NCI-H187 treated with DMSO at 0.1 percent for 48 hours (cell line): ENCODE data around the gene SMYD3.

ENCODE experiments used
- DNase-seq: peaks from one replicate; lab custom pipeline; 2025; lab: John Stamatoyannopoulos, UW

The SMYD3 gene

DNA sequence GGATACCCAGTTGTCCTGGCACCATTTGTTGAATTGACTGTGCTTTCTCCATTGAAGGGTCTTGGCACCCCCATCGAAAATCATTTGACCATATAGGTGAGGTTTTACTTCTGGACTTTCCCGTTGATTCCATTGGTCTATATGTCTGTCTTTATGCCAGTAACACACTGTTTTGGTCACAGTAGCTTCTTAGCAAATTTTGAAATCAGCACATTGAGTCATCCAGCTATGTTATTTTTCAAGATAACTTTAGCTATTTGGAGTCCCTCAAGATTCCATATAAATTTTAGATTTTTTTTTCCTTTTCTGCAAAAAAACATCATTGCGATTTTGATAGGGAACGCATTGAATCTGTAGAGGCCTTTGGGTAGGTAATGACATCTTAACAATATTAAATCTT, 235.6 kb downstream of the SMYD3 start:
- DNase-seq: no peak

DNA sequence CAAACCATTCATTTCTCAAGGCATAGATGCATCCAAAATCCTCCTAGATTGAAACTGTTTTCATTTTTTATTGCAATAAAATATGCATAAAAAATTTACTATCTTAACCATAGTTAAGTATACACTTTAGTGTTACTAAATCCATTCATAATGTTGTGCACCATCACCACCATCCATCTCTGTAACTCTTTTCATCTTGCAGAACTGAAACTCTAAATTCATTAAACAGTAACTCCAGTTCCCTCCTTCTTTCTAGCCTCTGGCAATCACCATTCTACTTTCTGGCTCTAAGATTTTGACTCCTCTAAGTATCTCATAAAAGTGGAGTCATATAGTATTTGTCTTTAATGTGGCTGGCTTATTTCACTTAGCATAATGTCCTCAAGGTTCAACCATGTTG, 236.8 kb downstream of the SMYD3 start:
- no peak for DNase-seq

DNA sequence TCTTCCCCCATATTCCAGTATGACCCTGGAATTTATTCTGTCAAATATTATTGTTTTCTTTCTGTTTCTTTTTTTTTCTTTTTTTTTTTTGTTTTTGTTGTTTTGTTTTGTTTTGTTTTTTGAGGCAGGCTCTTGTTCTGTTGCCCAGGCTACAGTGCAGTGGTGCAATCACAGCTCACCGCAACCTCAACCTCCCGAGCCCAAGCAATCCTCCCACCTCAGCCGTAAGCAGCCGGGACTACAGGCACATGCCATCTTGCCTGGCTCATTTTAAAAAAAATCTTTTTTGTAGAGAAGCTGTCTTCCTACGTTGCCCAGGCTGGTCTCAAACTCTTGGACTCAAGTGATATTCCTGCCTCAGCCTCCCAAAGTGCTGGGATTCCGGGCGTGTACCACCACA, 237.6 kb downstream of the SMYD3 start:
- no peak for DNase-seq

DNA sequence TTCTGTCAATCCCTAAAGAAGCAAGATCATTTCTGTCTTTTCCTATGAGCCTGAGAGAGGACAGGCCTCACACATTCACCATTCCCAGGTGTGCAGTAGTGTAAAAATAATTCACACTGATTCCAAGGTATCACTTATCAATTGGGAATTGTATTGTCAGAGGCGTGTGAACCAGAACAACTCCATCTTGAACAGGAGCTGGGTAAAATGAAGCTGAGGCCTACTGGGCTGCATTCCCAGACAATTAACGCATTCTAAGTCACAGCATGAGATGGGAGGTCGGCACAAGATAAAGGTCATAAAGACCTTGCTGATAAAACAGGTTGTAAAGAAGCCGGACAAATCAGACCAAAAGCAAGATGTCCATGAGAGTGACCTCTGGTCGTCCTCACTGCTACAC, 239.2 kb downstream of the SMYD3 start:
- DNase-seq: no peak

DNA sequence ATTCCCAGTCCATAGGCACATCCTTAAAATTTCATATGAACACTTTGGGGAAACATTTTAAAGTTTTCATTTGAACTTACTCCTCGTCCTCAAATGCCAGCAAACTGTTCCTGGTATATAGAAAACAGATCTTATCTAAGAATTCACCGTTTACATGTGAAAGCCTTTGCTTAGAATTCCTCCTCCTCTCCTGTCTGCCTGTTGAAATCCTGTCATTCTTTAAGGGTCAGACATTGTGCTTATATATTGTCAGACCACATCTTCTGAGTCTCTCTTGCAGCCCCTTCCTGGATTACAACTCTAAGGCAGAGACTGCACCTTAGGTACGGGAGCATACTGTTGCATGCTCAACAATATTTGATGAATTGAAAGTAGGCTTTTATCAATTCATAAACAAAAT, 239.7 kb downstream of the SMYD3 start:
- no peak for DNase-seq

DNA sequence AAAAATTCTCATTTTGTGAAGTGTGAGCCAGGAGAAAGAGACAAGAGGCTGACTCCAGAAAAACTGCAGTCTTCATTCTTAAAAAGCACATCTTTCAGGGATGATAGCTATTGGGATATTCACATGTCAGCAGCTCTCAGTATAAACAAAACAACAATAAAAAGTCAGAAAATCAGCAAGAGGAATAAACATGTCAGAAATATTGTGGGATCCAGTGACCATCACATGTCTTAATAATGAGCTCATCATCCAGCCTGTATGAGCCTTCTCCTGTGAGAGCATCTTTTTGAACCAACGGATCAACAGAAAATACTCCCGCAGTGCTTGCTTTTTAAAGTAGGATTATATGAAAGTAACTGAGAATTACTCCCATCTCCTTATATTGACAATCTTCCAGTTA, 241.6 kb downstream of the SMYD3 start:
- no peak for DNase-seq

DNA sequence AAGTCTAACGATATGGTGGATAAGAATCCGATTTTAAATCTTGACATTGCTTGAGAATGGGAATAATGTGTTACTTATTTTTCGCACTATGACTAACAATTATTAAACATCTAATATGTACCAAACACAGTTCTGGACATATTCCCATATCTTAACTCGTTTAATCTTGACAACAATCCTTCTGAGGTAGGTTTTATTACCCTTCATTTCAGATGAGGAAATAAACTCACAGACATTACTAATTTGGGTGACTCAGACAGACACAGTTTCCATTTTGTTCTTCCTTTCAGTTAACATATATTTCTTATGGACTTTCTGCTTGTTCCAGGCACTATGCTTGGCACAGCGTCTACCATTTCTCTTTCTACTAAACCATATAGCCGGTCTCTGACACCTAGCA, 244.8 kb downstream of the SMYD3 start:
- no peak for DNase-seq

DNA sequence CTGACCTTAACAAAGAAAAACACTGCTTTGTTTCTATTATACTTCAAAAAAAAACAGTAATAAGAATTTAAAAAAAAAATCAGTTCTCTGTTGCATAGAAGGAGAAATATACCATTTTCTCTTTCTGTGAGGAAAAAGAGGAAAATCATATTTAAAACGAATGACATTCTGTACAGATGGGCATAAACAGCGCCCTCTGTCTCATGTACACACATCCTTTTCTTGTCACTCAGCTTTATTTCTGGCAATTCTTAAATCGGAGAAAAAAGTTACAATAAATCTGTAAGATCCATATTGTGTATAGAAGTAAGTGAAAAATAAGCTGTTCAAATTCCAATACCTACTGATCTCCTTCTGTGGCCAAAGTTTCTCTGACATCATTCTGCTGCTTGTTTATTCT, 245.4 kb downstream of the SMYD3 start:
- DNase-seq: no peak

DNA sequence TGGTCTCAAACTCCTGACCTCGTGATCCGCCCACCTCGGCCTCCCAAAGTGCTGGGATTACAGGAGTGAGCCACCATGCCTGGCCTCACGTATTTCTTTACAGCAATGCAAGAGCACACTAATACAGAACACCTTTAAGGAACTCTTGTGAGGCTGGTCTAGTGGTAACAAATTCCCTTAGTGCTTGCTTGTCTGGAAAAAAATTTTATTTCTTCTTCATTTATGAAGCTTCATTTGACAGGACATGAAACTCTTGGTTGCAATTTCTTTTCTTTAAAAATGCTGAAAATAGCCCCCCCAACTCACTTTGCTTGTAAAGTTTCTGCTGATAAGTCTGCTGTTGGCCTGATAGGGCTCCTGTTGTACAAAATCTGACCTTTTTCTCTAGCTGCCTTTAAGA, 248.8 kb downstream of the SMYD3 start:
- DNase-seq: no peak

DNA sequence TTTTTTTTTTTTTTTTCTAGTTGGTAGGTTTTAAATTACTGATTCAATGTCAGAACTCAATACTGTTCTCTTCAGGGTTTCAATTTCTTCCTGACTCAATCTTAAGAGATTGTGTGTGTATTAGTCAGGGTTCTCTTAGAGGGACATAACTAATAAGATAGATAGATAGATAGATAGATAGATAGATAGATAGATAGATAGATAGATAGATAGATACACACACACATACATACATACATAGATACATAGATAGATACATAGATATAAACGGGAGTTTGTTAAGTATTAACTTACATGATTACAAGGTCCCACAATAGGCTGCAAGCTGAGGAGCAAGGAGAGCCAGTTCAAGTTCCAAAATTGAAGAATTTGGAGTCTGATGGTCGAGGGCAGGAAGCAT, 251.3 kb downstream of the SMYD3 start:
- DNase-seq: no peak

DNA sequence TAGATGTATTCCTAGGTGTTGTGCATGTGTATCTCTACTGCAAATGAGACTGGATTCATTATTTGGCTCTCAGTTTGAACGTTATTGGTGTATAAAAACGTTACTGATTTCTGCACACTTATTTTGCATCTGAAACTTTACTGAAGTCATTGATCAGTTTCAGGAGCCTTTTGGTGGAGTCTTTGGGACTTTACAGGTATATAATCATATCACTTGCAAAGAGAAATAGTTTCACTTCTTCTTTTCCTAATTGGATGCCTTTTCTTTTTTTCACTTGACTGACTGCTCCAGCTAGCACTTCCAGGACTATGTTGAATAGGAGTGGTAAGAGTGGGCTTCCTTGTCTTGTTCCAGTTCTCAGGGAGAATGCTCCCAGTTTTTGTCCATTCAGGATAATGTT, 252.2 kb downstream of the SMYD3 start:
- no peak for DNase-seq

DNA sequence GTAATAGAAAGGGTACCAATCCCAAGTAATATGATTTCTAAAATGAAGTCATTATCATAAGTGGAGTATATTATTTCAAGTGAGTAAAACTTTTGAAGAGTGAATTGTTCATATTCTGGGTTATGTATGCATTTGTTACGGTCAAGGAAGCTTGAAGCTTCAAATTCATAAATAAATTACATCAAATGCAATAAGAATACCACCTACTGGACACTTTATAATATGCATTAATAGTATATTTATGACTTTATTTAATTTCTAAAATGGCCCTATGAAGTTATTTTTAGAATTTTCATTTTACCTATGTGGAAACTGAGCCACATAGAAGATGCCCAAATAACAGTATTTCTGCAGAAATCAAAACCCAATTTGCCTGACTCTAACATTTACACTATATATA, 260.6 kb downstream of the SMYD3 start:
- DNase-seq: no peak

DNA sequence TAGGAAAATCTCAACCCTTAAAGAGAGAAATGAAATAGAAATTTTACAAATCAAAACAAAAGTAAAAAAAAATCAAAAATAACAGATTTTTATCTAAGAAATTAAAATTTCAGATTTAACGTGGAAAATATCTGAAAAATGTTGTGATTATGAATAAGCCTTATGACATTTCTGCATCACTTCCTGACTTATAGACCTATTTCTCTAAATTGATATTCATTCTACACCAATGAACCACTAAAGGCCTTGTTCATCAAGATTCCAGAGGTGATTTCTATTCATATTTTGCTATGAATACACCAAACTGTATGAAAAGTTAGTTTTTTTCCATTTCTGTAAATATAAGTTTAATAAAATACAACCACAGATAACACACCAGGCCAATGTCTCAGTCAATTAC, 261.5 kb downstream of the SMYD3 start:
- DNase-seq: no peak

DNA sequence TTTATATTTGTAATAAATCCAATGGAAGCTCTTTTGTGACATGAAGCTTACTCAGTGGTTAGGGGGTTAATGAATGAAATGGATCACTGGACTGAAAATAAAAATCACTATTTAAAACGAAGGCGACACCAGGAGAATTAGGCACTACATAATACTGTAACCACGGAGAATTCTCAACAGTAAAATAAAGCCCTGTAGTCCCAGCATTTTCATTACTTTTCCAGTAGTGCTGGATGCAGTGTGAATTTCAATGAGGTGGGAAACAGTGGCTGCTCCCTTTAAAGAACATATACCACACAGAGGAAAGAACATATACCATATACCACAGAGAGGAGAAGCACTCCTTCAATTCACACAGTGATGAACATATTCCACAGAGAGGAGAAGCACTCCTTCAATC, 275.0 kb downstream of the SMYD3 start:
- DNase-seq: no peak

DNA sequence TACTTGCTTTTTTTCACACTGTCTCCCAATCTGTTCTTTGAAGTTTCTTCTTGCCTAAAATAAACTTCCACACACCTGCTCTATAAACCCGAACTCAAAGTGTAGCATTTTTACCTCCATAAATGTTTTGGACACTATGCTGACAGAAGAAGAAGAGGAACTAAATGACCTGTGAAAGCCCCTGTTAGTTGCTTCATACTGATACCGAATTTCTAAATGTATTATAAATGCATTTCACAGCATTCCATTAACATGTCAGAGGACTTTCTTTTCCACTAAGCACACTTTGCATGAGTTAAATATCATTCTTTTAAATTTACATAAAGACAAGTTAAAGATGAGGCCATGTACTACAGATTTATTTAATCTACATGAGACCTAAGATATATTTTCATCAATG, 281.0 kb downstream of the SMYD3 start:
- DNase-seq: no peak

DNA sequence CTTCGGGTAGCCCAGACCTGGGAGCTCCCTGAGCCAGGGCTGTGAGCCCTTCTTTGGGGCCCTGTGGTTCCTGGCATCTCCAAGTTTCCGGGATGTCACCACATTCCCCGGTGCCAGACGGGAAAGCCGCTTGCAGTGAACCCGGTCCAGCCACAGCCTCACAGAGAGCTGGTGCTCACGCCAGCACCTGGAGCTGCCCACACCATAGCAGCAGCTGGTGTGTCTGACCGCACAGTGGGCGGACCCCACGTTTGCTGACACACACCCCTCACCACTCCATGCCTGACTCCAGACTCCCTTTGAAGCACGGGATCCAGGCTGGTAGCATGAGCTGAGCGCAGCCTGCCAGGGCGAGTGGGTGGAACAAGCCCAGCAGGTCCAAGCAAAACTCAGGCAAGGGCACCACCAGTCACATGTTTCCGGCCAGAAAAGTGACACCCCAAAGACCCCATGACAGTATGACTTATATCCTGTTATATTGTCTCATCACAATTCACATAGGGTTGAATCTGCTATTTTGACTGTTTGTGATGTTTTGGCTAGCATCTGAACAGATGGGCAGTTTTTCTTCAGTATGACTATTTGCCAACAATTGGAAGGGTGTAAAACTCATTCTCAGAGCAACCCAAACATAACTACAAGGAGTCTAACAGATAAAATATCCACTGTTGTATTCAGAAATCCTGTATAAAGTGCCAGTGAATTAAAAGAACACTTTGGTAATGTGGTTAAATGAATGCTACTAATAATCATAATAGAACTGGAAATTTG, 285.4 kb downstream of the SMYD3 start:
- DNase-seq: no peak

DNA sequence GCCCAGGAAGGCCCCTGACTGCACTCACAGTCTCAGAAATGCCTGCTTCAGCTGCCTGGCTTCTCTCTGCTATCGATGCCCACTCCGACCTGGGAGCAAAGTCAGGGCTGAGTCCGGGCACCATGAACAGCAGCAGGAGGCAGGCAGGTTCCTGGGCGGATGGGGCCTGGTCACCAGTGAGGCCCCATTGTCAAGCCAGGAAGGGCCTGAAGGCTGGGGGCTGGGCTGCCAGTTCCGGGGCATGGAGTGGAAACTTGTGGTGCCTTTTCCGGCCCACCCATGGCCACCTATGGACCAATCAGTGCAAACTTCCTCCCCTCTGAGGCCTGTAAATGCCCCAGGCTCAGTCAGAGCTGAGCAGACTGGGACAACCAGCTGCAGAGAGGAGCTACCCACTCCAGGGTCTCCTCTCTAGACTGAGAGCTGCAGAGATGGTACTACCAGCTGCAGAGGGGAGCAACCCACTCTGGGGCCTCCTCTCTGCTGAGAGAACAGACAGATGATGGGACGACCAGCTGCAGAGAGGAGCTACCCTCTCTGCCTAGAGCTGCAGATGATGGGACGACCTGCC, 286.5 kb downstream of the SMYD3 start:
- DNase-seq: no peak

DNA sequence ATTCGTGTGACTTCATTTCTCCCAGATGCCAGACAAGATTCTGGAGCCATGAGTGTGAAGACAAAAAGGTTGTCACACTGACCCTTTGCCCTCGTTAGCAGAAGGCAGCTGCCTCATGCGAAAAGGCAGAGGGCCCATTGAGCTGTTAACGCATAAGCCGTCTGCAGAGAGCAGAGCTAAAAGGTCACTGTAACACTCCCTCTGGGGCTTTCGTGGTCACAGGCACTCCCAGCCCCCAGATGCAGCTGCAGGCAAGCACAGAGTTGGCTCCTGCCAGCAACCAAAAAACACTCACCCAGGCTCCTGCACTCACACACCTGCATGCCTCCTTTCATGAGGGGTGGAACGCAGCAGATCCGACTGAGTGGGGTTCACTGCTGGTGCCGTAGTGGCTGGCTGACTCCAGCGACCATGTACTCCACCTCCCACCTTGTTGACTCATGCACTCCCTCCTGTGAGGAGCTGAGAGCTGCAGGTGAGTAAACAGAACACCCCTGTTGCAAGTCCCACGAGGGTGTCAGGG, 287.5 kb downstream of the SMYD3 start:
- DNase-seq: no peak

DNA sequence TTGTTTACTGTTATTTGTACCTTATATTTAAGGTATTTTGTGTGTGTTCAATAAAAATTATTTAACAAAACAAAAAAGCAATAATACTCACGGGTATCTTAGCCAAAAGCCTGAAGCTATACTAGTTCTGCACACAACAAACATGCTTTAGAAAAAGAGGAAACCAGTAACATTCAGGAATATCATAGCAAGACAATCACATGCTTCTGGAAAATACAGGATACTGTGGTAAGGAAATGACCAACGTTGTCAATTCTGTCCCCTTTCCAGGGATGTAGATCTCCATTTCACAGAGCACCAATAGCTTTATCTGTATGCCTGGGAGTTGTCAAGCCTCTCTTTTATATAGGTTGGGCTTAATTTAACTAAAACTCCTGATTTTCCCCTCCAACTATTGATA, 288.4 kb downstream of the SMYD3 start:
- DNase-seq: no peak

DNA sequence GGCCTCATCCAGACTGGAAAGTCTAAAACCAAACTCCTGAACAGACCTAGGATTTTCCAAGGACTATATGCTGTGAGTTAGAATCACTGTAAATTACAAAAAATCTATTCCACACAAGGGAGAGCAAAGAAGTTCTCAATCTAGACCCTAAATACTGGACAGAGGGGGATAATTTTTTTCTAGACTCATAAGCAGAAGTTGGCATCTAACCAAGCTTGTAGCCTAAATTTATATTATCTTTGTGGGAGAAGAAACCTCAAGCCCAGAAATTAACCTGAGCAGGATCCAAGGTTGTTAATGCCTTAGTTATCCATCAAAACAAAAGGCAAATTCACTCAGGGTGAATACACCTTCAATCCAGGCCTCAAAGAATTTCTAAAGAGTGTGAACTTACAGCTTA, 290.2 kb downstream of the SMYD3 start:
- no peak for DNase-seq

DNA sequence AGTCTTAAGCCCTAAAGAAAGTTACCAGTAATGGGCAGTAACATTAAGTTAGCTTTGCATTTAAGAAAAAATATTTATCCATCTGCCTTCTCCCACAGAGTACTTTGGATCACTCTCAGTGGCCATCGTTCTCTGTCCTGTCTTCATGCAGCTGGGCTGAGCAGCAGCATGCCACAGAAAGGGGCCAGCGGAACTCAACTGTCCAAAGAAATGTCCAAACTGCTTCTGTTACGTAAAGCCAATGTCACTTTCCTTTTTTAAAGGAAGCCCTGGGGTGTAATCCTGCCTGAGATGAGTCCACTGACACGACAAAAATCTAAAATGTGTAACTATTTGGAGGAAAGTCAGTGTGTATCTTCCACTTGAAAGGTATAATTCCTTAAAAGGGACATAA, 291.6 kb downstream of the SMYD3 start:
- no peak for DNase-seq

DNA sequence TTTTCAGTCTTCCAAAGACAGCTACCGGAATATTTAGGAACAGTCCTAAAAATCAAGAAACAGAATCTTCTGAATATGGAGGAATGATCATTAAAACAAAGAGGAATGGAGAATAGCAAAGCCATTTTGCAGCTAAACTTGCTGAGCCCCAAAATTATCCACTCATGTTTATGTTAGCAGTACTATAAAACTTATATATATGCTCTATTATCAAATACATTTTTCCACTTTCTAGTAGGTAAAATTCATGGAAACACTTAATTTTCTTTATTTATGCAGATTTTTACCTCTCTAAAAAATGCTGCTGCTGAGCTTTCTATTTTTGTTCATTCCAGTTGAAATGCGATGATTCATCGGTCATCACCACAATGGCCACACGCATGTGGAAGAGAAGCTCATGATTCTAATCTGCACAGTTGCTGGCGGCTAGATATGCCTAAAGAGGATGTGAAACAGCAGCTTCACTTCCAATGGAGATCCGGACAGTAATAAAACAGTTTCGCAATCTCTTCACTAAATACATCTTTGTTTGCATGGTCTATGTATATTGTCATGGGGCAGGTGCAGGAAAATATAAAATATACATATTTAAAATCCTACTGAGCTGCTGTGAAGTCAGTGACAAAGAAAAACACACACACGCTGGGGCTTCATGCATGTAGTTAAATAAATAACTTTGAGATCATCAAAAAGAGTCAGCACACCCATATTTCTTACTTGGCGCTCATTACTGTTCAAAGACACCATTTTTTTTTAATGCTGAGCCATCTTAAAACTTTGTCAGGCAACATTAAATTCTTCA, 292.2 kb downstream of the SMYD3 start:
- DNase-seq: no peak

DNA sequence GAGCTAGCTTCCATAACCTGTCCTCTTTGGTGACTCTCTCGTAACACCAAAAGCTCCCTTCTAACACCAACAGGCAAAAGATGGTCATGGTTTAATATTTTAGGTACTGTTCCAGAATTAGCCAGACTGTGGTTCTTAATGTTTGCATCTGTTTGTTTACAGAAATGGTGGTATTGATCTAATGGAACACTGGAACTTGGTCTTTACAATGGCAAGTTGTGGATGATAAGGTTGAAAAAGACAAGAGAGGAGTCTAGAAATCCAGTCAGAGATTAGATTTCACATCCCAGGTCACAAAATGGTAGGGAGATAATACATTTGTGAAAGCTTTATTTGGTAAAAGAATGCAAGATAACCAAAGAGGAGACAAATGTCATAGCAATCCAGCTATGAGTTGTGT, 293.1 kb downstream of the SMYD3 start:
- DNase-seq: no peak
